WTC11 (cell line): Measurements from ENCODE around the gene S100A2.

ENCODE experiments used
- CTCF ChIP-seq: fragments of 200-600 bp; IDR thresholded peaks from 2 replicates; pipeline ENCODE4 v1.8.0; 2022; ENCODE audit warnings: antibody characterized with exemption
- FOXP4 ChIP-seq: sonication (generic); formaldehyde crosslinking; IDR thresholded peaks from 2 replicates; pipeline ENCODE4 v1.8.0; 2022; ENCODE audit warnings: mild to moderate bottlenecking, missing genetic modification reagents
- MYBL2 ChIP-seq: sonication (generic); formaldehyde crosslinking; IDR thresholded peaks from 2 replicates; pipeline ENCODE4 v1.8.1; 2023; ENCODE audit warnings: mild to moderate bottlenecking, moderate library complexity, missing genetic modification reagents
- SMAD4 ChIP-seq: sonication (generic); formaldehyde crosslinking; IDR thresholded peaks from 2 replicates; pipeline ENCODE4 v1.8.0; 2022; ENCODE audit warnings: mild to moderate bottlenecking, missing genetic modification reagents

DNA sequence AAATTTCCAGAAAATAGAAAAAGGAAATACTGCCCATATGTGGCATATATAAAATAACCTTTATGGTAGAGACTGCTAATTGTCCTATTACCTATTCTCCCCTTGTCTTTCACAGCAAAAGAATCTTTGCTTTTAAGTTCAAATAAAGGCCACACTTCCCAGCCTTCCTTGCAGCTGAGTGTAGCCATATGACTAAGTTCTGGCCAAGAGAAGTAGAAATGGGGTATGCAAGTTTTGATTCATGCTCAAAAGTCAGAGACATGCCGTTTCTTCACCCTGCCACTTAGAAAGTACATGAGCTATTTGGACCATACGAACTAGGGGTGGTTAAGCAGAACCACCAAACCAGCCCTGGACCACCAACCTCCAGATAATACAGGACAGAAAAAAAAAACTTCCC lies 18.3 kb upstream of the S100A2 start:
- TF ChIP-seq FOXP4, result no peak
- no peak for TF ChIP-seq MYBL2
- no peak for TF ChIP-seq CTCF
- TF ChIP-seq SMAD4 (CRISPR knock-in tag), result no peak
